ENCODE data around the gene C1orf74. TPM values are rescaled to one million over a fixed set of nuclear protein-coding genes. Genes with fewer than 3 reads are reported as not detected.

The C1orf74 gene
- total RNA-seq, 4 donors from 2014 or later = 0.20 to 2.7 (median 2.4) TPM; not detected in 1

DNA sequence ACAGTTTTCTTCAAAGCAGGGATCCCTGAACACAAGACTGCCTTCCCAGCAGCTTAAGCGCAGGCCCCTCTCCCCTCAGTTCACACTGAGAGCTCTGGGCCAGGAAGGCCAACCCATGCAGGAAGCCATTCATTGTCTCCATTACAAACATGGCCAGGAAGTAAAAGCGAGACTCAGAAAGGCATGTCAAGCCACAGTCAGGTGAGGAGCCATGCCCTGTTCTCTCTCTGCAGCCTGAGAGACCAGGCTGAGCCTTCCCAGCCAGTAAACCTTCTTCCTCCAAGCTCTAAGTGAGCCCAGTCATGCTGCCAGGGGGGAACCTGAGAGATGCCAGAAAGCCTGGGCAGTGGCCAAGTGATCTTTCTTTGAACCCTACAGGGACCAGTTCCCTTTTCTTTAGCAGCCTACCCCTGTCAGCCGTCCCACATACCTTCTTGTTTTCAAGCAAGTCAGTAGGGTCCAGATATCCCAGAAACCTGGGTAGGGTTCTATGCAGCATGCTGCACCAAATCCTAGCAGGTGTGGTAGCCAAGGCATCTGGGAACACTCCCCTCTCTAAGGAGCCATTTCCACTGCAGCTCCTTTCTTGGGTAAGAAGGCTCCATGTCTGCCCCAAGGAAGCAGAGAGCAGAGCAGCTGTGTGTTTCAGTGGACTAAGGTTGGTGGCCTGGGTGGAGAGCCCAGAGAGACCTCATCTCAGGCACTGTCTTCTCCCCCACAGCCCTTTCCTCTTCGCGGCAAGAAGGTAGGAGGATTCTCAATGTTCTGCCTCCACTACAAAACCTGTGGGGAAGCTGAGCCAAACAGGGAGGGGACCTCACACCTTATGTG, 27.5 kb downstream of the C1orf74 start:
- H3K27ac ChIP-seq = peak overlapping the region; percentile 54 to 72 (median 69)
- 66 to 86% methylated on average over 2 to 5 of the region's 5 CpGs for WGBS, 2 donors (ENCODE audit: low coverage in 1 of 2)
- peaks cover 0 to 3% (median 0%) of the 10 kb centered on the region in 4 donors for H3K4me1 ChIP-seq
- H3K36me3 ChIP-seq = no peaks in the 10 kb centered on the region
- in situ Hi-C loops (cut with MboI; ENCODE audit: low pct_ligation_motif_present in 1 of 4, low pct_unique_long_range_greater_than_20kb in 1 of 4, low sequenced_read_pairs in 3 of 4) (no loop called here), intact Hi-C loops (cut with DNase I; ENCODE audit: low total_unique reads) (no loop called here)
- DNase-seq = peak; percentile 29
- H3K27me3 ChIP-seq = no peaks in the 10 kb centered on the region
- TF ChIP-seq POLR2AphosphoS5 (IDR thresholded peaks at IDR 0.05) (no peak), POLR2A (IDR thresholded peaks at IDR 0.05) (no peak), EP300 (IDR thresholded peaks at IDR 0.05; ENCODE audit: low read depth) (no peak), CTCF (IDR thresholded peaks at IDR 0.05) (no peak)
- peak overlapping the region in 3 of 4 donors; percentile 7 to 32 (median 10) for H3K4me3 ChIP-seq
- no peaks in the 10 kb centered on the region for H3K9me3 ChIP-seq

DNA sequence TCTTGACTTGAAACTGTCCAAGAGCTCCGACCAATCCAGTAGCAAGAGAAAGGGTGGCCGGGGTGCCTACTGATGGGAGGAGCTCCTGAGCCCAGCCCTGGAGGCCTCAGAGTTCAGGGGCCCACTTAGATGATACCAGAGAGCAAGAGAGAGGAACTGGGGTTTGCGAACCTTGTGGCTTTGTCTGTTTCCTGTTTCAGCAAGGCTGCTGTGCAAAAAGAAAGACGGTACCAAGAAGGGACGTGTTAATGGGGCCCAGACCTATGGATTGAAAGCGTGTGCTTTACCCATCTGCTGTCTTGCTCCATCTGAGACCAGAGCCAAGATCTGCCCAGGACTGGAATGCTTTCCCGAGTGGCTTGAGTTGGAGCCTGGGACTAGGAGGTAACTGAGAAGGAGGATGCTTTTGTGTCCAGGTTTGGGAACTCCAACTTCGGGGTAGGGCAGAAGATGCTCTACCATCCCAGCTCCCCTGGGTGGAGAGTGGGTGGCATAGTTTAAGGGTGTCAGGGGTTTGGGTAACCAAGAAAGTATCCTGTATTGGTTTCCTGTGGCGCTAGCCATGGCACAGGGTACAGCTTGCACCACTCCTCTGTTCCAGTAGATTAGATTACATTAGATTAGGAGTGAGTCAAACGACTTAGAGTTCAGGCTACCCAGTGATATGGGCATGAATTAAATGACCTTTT, 28.3 kb downstream of the C1orf74 start, which contains the start of gene TRAF3IP3:
TRAF3IP3 (plus strand) TSS at position 128 of the 689 bp plus-strand sequence. CDS start 3,987 bp downstream, outside the sequence.
- 58 to 76% methylated on average over 5 to 10 of the region's 10 CpGs for WGBS, 2 donors (ENCODE audit: low coverage in 1 of 2)
- peak within 1 kb of the TSS; percentile 54 to 72 (median 69) for H3K27ac ChIP-seq
- no peaks in the 10 kb centered on the region for H3K9me3 ChIP-seq
- DNase-seq = peak; percentile 71
- in situ Hi-C loops (cut with MboI; ENCODE audit: low pct_ligation_motif_present in 1 of 4, low pct_unique_long_range_greater_than_20kb in 1 of 4, low sequenced_read_pairs in 3 of 4) (no loop called here), intact Hi-C loops (cut with DNase I; ENCODE audit: low total_unique reads) (no loop called here)
- H3K36me3 ChIP-seq = no peaks in the 10 kb centered on the region
- peaks cover 0 to 6% (median 0%) of the 10 kb centered on the region in 4 donors for H3K4me1 ChIP-seq
- TF ChIP-seq POLR2AphosphoS5 (IDR thresholded peaks at IDR 0.05) (peak in 1 of 3 donors; percentile 21), CTCF (IDR thresholded peaks at IDR 0.05) (no peak), EP300 (IDR thresholded peaks at IDR 0.05; ENCODE audit: low read depth) (no peak), POLR2A (IDR thresholded peaks at IDR 0.05) (no peak)
- peak within 1 kb of the TSS in 3 of 4 donors; percentile 7 to 32 (median 10) for H3K4me3 ChIP-seq
- no peaks in the 10 kb centered on the region for H3K27me3 ChIP-seq

GRCh38 chr1:209755256-209755655, 29.1 kb downstream of the C1orf74 start:
- intact Hi-C loops (cut with DNase I; ENCODE audit: low total_unique reads) (no loop called here), in situ Hi-C loops (cut with MboI; ENCODE audit: low pct_ligation_motif_present in 1 of 4, low pct_unique_long_range_greater_than_20kb in 1 of 4, low sequenced_read_pairs in 3 of 4) (no loop called here)
- WGBS, 2 donors (ENCODE audit: low coverage in 1 of 2) = 64 to 71% methylated on average over 1 of the region's 1 CpG
- Histone ChIP-seq H3K27ac (peak overlapping the region; percentile 43 to 72 (median 62)), H3K36me3 (no peaks in the 10 kb centered on the region), H3K4me1 (peaks cover 0 to 6% (median 0%) of the 10 kb centered on the region in 4 donors), H3K4me3 (no peak overlapping the region), H3K27me3 (no peaks in the 10 kb centered on the region), H3K9me3 (no peaks in the 10 kb centered on the region)
- no peak for DNase-seq
- no peak for TF ChIP-seq CTCF (IDR thresholded peaks at IDR 0.05)
- no peak for TF ChIP-seq EP300 (IDR thresholded peaks at IDR 0.05; ENCODE audit: low read depth)
- TF ChIP-seq POLR2AphosphoS5 (IDR thresholded peaks at IDR 0.05) = no peak
- no peak for TF ChIP-seq POLR2A (IDR thresholded peaks at IDR 0.05)

DNA sequence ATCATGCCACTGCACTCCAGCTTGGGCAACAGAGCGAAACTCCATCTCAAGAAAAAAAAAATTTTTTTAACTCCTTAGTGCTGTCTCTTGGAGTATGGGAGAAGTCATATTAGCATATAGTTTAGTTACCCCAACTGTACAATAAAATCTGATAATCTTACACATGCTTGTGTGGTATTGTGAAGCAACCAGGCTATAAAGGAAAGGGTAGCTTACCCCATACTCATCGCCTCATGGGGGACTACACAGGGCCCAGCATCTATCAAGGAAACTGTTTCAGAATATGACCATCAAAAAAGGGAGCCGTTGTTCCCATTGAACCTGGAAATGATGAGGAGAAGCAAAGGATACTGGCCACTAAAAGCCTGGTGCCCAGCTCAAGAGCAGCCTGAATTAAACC, 31.5 kb downstream of the C1orf74 start:
- Histone ChIP-seq H3K4me3 (no peak overlapping the region), H3K4me1 (peaks cover 0 to 10% (median 2%) of the 10 kb centered on the region in 4 donors), H3K27me3 (no peaks in the 10 kb centered on the region), H3K36me3 (no peaks in the 10 kb centered on the region), H3K27ac (no peak overlapping the region), H3K9me3 (no peaks in the 10 kb centered on the region)
- TF ChIP-seq POLR2A (IDR thresholded peaks at IDR 0.05) (no peak), CTCF (IDR thresholded peaks at IDR 0.05) (no peak), EP300 (IDR thresholded peaks at IDR 0.05; ENCODE audit: low read depth) (no peak), POLR2AphosphoS5 (IDR thresholded peaks at IDR 0.05) (no peak)
- 93 to 94% methylated on average over 3 of the region's 3 CpGs for WGBS, 2 donors (ENCODE audit: low coverage in 1 of 2)
- DNase-seq = no peak
- intact Hi-C loops (cut with DNase I; ENCODE audit: low total_unique reads) = no loop called here
- in situ Hi-C loops (cut with MboI; ENCODE audit: low pct_ligation_motif_present in 1 of 4, low pct_unique_long_range_greater_than_20kb in 1 of 4, low sequenced_read_pairs in 3 of 4) = no loop called here
